Osteoblast (primary cell): ENCODE measurements around the gene VAPA. TPM values are rescaled to one million over a fixed set of nuclear protein-coding genes. Genes with fewer than 3 reads are reported as not detected.
"Not testable (repeated sequence)": the region's sequence is repeated elsewhere in the genome, so short reads cannot be mapped to it uniquely, and the experiment has no call there.

Experiments used
- DNase-seq: peaks from one replicate; pipeline ENCODE4 v3.0.0; 2011; ENCODE audit warnings: low spot score, mixed read lengths; ENCODE audit not compliant: insufficient read length; ENCODE audit errors: missing footprints
- H2AFZ ChIP-seq: 2 replicates; pipeline ENCODE4 v1.6.0; 2011; ENCODE audit warnings: mild to moderate bottlenecking, low read length
- H3K27ac ChIP-seq: 2 replicates; pipeline ENCODE4 v1.5.1; 2011; ENCODE audit warnings: mild to moderate bottlenecking, low read depth, low read length, moderate library complexity
- H3K27me3 ChIP-seq: 2 replicates; pipeline ENCODE4 v1.6.0; 2012; ENCODE audit warnings: mild to moderate bottlenecking, control low read depth, inconsistent platforms, low read length, moderate library complexity; ENCODE audit not compliant: insufficient read depth
- H3K36me3 ChIP-seq: 2 replicates; pipeline ENCODE4 v1.5.1; 2011; ENCODE audit warnings: mild to moderate bottlenecking, low read length, control low read depth, moderate library complexity; ENCODE audit not compliant: insufficient read depth
- H3K4me1 ChIP-seq: 2 replicates; pipeline ENCODE4 v1.5.1; 2011; ENCODE audit warnings: mild to moderate bottlenecking, low read length, control low read depth, moderate library complexity; ENCODE audit not compliant: insufficient read depth
- H3K4me2 ChIP-seq: 2 replicates; pipeline ENCODE4 v1.6.0; 2011; ENCODE audit warnings: mild to moderate bottlenecking, low read length; ENCODE audit not compliant: insufficient read depth
- H3K4me3 ChIP-seq: fragments of 200-600 bp; sonication (generic); 3 replicates; pipeline ENCODE4 v1.5.1; 2012; ENCODE audit warnings: mild to moderate bottlenecking, low read length, inconsistent platforms; ENCODE audit not compliant: insufficient read depth
- H3K79me2 ChIP-seq: 2 replicates; pipeline ENCODE4 v1.6.0; 2012; ENCODE audit warnings: mild to moderate bottlenecking, low read length, control low read depth, inconsistent platforms; ENCODE audit not compliant: insufficient read depth
- H3K9me3 ChIP-seq: 2 replicates; pipeline ENCODE4 v1.5.1; 2011; ENCODE audit warnings: low read depth, low read length, control low read depth
- H4K20me1 ChIP-seq: 2 replicates; pipeline ENCODE4 v1.6.0; 2012; ENCODE audit warnings: mild to moderate bottlenecking, low read length, control low read depth; ENCODE audit not compliant: insufficient read depth
- CTCF ChIP-seq: IDR thresholded peaks from 2 replicates; pipeline ENCODE4 v1.5.1; 2011; ENCODE audit warnings: mild to moderate bottlenecking, low read depth, low read length, moderate library complexity; ENCODE audit errors: extremely low read depth
- total RNA-seq: library from RNA; depleted of rRNA; stranded (reverse); fragments of >200 nt; gene quantifications from 2 replicates; pipeline ENCODE4 v1.2.3, GENCODE V29; 2012

Gene VAPA
- total RNA-seq, 1 donor, result 316 TPM

DNA sequence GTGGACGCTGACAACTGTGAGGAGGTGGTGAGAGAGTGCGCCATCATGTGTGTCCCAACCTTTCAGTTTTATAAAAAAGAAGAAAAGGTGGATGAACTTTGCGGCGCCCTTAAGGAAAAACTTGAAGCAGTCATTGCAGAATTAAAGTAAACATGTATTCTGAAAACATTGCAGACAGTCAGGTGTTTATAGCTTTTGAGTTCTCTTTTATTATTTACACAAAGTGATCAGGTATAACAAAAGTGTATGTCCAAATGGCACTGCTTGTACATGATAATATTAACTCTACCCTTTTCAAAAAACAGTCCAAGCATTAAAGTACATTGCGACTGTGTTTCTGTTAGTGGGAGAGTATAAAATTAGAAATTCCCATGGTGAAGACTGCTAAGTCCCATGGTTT, 25.8 kb upstream of the VAPA start:
- H4K20me1 ChIP-seq, result no peaks in the 10 kb centered on the region
- no peak overlapping the region for H3K4me3 ChIP-seq
- H3K79me2 ChIP-seq, result no peaks in the 10 kb centered on the region
- TF ChIP-seq CTCF, result no peak
- no peak overlapping the region for H3K4me2 ChIP-seq
- no peaks in the 10 kb centered on the region for H3K9me3 ChIP-seq
- H3K27me3 ChIP-seq, result no peaks in the 10 kb centered on the region
- H3K4me1 ChIP-seq, result peaks cover 15% of the 10 kb centered on the region
- H3K36me3 ChIP-seq, result no peaks in the 10 kb centered on the region
- H3K27ac ChIP-seq, result no peak overlapping the region
- no peak overlapping the region for H2AFZ ChIP-seq
- no peak for DNase-seq

- H3K79me2 ChIP-seq, result no peaks in the 10 kb centered on the region
These were observed 23.6 kb upstream of the VAPA start for GRCh38 chr18:9890196-9890595.

GRCh38 chr18:9890957-9891356, 22.9 kb upstream of the VAPA start:
- H3K27ac ChIP-seq, result no peak overlapping the region
- no peak overlapping the region for H3K4me3 ChIP-seq
- H3K36me3 ChIP-seq, result no peaks in the 10 kb centered on the region
- H3K4me2 ChIP-seq, result no peak overlapping the region
- no peak for TF ChIP-seq CTCF
- H4K20me1 ChIP-seq, result no peaks in the 10 kb centered on the region
- no peaks in the 10 kb centered on the region for H3K9me3 ChIP-seq
- DNase-seq, result no peak
- no peaks in the 10 kb centered on the region for H3K27me3 ChIP-seq
- peaks cover 11% of the 10 kb centered on the region for H3K4me1 ChIP-seq
- no peak overlapping the region for H2AFZ ChIP-seq
- H3K79me2 ChIP-seq, result no peaks in the 10 kb centered on the region

More at GRCh38 chr18:9890196-9890595, 23.6 kb upstream of the VAPA start:
- no peak overlapping the region for H3K4me2 ChIP-seq
- no peak overlapping the region for H2AFZ ChIP-seq
- no peaks in the 10 kb centered on the region for H3K27me3 ChIP-seq
- DNase-seq, result no peak
- H3K4me1 ChIP-seq, result peaks cover 14% of the 10 kb centered on the region
- H3K9me3 ChIP-seq, result no peaks in the 10 kb centered on the region
- H3K4me3 ChIP-seq, result no peak overlapping the region
- no peak overlapping the region for H3K27ac ChIP-seq
- no peaks in the 10 kb centered on the region for H3K36me3 ChIP-seq
- TF ChIP-seq CTCF, result no peak
- H4K20me1 ChIP-seq, result no peaks in the 10 kb centered on the region

GRCh38 chr18:9891515-9891914, 22.3 kb upstream of the VAPA start:
- H3K4me3 ChIP-seq, H4K20me1 ChIP-seq, H3K27me3 ChIP-seq, H3K36me3 ChIP-seq, H3K9me3 ChIP-seq, DNase-seq, H3K27ac ChIP-seq, H3K79me2 ChIP-seq, H3K4me2 ChIP-seq, H3K4me1 ChIP-seq, H2AFZ ChIP-seq: not testable (repeated sequence)
